HG02623 (cell line): ENCODE data around the gene LRRC59.
"Not testable (repeated sequence)": the region's sequence is repeated elsewhere in the genome, so short reads cannot be mapped to it uniquely, and the experiment has no call there.

Experiments
- ATAC-seq: cut with Tn5 transposase; IDR thresholded peaks from one replicate; pipeline ENCODE4 v1.9.1; 2021; ENCODE audit warnings: moderate library complexity; ENCODE audit not compliant: unreplicated experiment

Gene LRRC59

GRCh38 chr17:50397111-50397918, at the start of gene LRRC59:
Gene LRRC59 (minus strand): TSS chr17:50397523. CDS start chr17:50397317, 206 bp downstream.
- peak; percentile 97 for ATAC-seq

GRCh38 chr17:50445730-50446325, 48.5 kb upstream of the LRRC59 start:
- ATAC-seq = no peak

- ATAC-seq = no peak
Measured at GRCh38 chr17:50444841-50445715, 47.8 kb upstream of the LRRC59 start.

GRCh38 chr17:50443505-50443974, 46.2 kb upstream of the LRRC59 start:
- ATAC-seq = no peak

- ATAC-seq = no peak
Measured at GRCh38 chr17:50440838-50441829, 43.8 kb upstream of the LRRC59 start.

GRCh38 chr17:50440172-50440837, 43.0 kb upstream of the LRRC59 start:
- ATAC-seq = no peak

GRCh38 chr17:50439008-50439407, 41.7 kb upstream of the LRRC59 start:
- no peak for ATAC-seq

- no peak for ATAC-seq
Measured at GRCh38 chr17:50437409-50437808, 40.1 kb upstream of the LRRC59 start.

GRCh38 chr17:50432125-50432762, 34.9 kb upstream of the LRRC59 start:
- no peak for ATAC-seq

- ATAC-seq = no peak
Measured at GRCh38 chr17:50430821-50431618, 33.7 kb upstream of the LRRC59 start.

GRCh38 chr17:50429793-50430192, 32.5 kb upstream of the LRRC59 start:
- ATAC-seq = no peak

- no peak for ATAC-seq
Measured at GRCh38 chr17:50428831-50429424, 31.6 kb upstream of the LRRC59 start.

GRCh38 chr17:50428126-50428525, 30.8 kb upstream of the LRRC59 start:
- not testable (repeated sequence) for ATAC-seq

- ATAC-seq = no peak
Measured at GRCh38 chr17:50426814-50427787, 29.8 kb upstream of the LRRC59 start.

GRCh38 chr17:50426472-50426782, 29.1 kb upstream of the LRRC59 start:
- ATAC-seq = no peak

- no peak for ATAC-seq
Measured at GRCh38 chr17:50425682-50426471, 28.6 kb upstream of the LRRC59 start, which contains the start of gene ACSF2. Gene ACSF2 (plus strand): TSS chr17:50426218. CDS start chr17:50426262, 44 bp downstream.
